ENCODE data around the gene DNAH17.

The DNAH17 gene

DNA sequence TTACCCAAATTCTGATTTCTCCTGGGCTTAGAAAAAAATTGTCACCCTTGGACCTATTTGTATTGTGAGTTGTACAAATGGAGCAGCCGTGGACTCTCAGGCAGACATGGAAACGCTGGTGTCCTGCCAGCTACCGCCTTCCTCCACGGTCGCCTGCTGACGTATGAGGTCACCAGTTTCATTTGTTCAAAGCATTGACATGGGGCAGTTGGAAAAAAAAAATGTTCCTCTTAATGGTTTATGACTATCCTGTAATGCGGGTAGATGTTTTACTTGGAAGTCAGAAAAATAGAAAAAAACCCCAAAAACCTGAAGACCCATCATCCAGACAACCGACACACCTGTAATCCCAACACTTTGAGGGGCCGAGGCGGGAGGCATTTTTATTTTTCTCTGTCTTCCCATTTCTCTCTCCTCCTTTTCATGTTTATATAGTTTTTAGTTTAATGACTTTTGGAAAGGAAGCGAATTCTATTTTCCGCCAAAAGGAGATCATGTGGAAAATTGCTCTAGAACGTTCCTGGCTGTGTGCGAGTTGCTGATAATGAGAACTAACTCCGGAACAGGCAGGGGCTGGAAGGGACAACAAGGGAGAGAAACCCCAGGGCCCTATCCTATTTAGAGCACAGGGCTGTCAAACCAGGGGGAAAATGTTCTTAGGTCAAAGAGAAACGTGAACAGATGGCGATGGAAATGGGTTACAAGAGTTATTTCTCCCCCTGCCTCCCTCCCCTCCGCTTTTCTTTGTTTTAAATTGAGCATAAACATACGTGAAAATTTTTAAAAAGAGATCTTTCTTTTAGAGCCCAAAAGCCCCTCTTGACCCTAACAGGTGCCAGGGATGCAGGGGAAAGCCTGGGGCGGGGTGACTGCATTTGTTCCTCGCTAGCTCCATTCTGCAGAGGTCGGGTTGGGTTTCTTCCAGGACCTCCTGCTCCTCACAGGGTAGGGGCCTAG is 13.7 kb downstream of the DNAH17 start:
- H3K4me1 ChIP-seq (ENCODE audit: control insufficient read depth, low read length) = no peaks in the 10 kb centered on the region
- no peak overlapping the region for H3K4me2 ChIP-seq (ENCODE audit: low read length)
- no peak overlapping the region for H3K27ac ChIP-seq (ENCODE audit: low read depth, low read length)

DNA sequence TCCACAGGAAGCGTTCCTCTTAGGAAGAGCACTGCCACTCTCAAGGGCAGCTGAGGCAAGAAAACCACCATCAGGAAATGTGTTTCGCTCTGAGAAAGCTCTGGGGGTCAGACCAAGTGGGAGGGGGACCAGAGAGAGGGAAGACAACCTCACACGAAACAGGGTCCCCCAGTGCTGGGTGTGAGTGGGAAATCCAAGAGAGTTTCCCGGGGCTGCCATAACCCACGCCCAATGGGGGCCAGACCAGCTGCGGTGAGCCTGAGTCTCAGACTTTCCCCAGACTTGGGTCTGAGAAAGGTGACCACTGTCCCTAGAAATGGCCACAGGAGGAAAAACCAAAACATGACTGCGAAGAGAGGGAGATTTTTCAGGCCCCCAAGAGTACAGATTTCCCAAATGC is 14.5 kb downstream of the DNAH17 start:
- Histone ChIP-seq H3K27ac (ENCODE audit: low read depth, low read length) (no peak overlapping the region), H3K9me3 (ENCODE audit: control insufficient read depth, insufficient read depth, low read length) (no peaks in the 10 kb centered on the region), H3F3A (ENCODE audit: control insufficient read depth, insufficient read depth) (no peaks in the 10 kb centered on the region), H3K79me2 (ENCODE audit: control insufficient read depth, low read length) (no peaks in the 10 kb centered on the region), H3K9me2 (replicated peaks; ENCODE audit: control insufficient read depth, low read length) (no peaks in the 10 kb centered on the region), H3K27me3 (ENCODE audit: control insufficient read depth, low read length) (peaks cover 3% of the 10 kb centered on the region; the same call in 1 of the 2 replicates), H3K36me3 (ENCODE audit: control insufficient read depth, low read length) (no peaks in the 10 kb centered on the region), H3K4me2 (ENCODE audit: low read length) (no peak overlapping the region), H4K20me1 (ENCODE audit: control insufficient read depth, insufficient read depth, low read depth, low read length) (no peaks in the 10 kb centered on the region), H3K4me1 (ENCODE audit: control insufficient read depth, low read length) (no peaks in the 10 kb centered on the region), H3K4me3 (ENCODE audit: low read length) (no peak overlapping the region)
- no peak for TF ChIP-seq CTCF (IDR thresholded peaks at IDR 0.05; ENCODE audit: low read depth, low read length, poor library complexity, severe bottlenecking)

More for the DNA sequence above, 13.7 kb downstream of the DNAH17 start:
- Histone ChIP-seq H4K20me1 (ENCODE audit: control insufficient read depth, insufficient read depth, low read depth, low read length) (no peaks in the 10 kb centered on the region), H3F3A (ENCODE audit: control insufficient read depth, insufficient read depth) (no peaks in the 10 kb centered on the region), H3K79me2 (ENCODE audit: control insufficient read depth, low read length) (no peaks in the 10 kb centered on the region), H3K9me2 (replicated peaks; ENCODE audit: control insufficient read depth, low read length) (no peaks in the 10 kb centered on the region), H3K4me3 (ENCODE audit: low read length) (no peak overlapping the region), H3K9me3 (ENCODE audit: control insufficient read depth, insufficient read depth, low read length) (no peaks in the 10 kb centered on the region), H3K27me3 (ENCODE audit: control insufficient read depth, low read length) (peaks cover 3% of the 10 kb centered on the region; the same call in 1 of the 2 replicates), H3K36me3 (ENCODE audit: control insufficient read depth, low read length) (no peaks in the 10 kb centered on the region)
- TF ChIP-seq CTCF (IDR thresholded peaks at IDR 0.05; ENCODE audit: low read depth, low read length, poor library complexity, severe bottlenecking) (no peak), EZH2phosphoT487 (IDR thresholded peaks at IDR 0.05; ENCODE audit: borderline replicate concordance, low read length) (no peak)

DNA sequence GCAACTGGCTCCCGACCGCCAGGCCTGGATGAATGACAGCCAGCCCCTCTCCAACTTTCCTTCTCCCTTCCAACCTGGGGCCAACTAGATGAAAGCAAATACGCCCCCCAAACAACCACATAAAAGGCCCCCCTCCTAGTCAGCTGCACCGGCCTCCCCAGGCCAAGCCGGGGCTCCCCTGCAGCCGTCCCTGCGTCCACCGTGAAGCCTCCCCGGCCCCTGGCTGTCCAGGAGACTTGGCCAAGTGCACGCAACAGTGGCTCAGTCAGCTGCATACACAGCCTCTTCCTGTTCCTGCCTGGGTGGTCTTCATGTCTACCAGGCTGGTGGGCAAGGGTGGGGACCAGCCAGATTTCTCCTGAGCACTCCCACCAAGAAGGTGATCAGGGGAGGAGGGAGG is 16.0 kb downstream of the DNAH17 start:
- H3K4me3 ChIP-seq (ENCODE audit: low read length) = no peak overlapping the region
- H3K9me3 ChIP-seq (ENCODE audit: control insufficient read depth, insufficient read depth, low read length) = no peaks in the 10 kb centered on the region
- H3K4me2 ChIP-seq (ENCODE audit: low read length) = no peak overlapping the region
- H4K20me1 ChIP-seq (ENCODE audit: control insufficient read depth, insufficient read depth, low read depth, low read length) = no peaks in the 10 kb centered on the region
- no peak overlapping the region for H3K27ac ChIP-seq (ENCODE audit: low read depth, low read length)
- H3K79me2 ChIP-seq (ENCODE audit: control insufficient read depth, low read length) = no peaks in the 10 kb centered on the region
- TF ChIP-seq EZH2phosphoT487 (IDR thresholded peaks at IDR 0.05; ENCODE audit: borderline replicate concordance, low read length) (no peak), CTCF (IDR thresholded peaks at IDR 0.05; ENCODE audit: low read depth, low read length, poor library complexity, severe bottlenecking) (no peak)
- H3K4me1 ChIP-seq (ENCODE audit: control insufficient read depth, low read length) = no peaks in the 10 kb centered on the region
- no peaks in the 10 kb centered on the region for H3K9me2 ChIP-seq (replicated peaks; ENCODE audit: control insufficient read depth, low read length)
- H3K27me3 ChIP-seq (ENCODE audit: control insufficient read depth, low read length) = peaks cover 3% of the 10 kb centered on the region; the same call in 1 of the 2 replicates
- H3K36me3 ChIP-seq (ENCODE audit: control insufficient read depth, low read length) = no peaks in the 10 kb centered on the region
- no peaks in the 10 kb centered on the region for H3F3A ChIP-seq (ENCODE audit: control insufficient read depth, insufficient read depth)

Data from DOHH2 (cell line).